HG03045 (cell line): ENCODE data around the gene IMMP2L.

Source experiments
- ATAC-seq: cut with Tn5 transposase; IDR thresholded peaks from one replicate; pipeline ENCODE4 v1.9.1; 2021; ENCODE audit warnings: mild to moderate bottlenecking, moderate library complexity; ENCODE audit not compliant: unreplicated experiment

IMMP2L gene

DNA sequence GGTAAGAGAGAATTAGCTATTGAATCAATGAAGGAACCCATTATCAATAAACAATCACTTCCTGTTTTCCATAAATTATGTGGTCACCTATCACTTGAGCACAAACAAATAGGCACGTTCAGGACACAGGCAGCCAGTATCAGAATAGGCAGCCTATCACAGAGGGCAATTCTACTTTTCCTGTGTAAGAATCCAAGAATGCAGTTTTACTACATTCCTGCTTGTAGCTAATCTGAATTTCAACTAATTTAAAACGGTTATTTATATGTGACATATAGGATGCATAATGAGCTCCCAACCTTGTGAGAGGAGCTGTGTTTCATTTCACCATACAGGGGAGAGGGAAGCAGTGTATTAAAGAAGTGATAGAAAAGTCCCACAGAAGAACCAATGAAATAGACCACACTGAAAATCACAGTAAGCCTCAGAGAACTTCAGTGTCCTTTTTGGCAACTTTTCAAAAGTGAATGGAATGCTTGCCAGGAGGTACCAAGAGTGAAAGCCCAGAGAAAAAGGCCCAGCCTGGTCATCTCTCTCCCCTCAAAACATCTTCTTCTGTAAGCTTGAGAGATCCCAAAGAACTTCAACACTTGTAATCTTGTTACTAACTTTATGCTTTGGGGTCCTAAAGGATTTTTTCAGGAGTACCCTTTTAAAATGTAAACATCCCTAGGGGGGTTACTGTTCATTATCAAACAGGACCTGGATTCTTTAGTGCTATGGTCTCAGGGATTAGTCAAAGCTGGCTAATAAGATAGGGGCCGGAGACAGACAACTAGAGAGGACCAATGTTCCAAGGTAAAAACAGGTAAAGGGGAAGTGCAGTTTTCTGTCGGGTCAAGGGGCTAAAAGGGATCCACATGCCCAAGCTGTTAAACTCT lies 1.3 kb downstream of the IMMP2L start:
- ATAC-seq: no peak

DNA sequence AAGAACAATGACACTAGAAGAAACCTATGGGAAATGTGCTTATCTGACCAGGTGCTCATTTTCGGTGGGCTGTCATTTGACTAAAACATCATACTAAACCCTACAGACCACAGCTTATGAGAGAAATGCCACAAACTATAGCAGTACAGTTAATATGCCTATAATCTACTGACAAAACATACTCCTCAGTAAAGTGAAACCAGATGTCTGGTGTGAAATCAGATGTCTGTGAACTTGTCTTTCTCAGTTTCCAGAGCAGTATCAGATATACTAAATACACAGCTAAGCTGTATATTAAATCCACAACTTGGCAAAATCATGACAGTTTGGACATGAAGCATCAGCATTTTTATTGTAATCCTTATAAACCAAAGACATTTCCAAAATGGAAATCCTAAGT lies 3.3 kb downstream of the IMMP2L start:
- ATAC-seq: peak; percentile 25

DNA sequence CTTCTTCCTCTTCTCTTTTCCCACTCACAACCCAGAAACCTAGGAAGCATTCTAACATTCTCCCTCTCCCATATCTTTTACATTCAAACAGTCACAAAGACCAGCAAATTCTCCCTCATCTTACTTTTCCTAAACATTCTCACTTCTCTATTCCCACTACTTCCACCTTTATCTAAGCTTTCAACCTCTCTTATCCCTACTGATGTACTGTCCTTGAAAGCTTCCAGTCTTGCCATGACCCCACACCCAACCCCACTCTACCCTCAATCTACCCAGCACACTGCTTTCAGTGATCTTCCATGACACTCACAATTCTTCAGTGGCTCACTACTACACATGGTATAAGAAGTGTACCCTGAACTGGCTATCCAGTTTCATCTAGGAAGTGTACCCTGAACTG lies 5.3 kb downstream of the IMMP2L start:
- ATAC-seq: no peak

DNA sequence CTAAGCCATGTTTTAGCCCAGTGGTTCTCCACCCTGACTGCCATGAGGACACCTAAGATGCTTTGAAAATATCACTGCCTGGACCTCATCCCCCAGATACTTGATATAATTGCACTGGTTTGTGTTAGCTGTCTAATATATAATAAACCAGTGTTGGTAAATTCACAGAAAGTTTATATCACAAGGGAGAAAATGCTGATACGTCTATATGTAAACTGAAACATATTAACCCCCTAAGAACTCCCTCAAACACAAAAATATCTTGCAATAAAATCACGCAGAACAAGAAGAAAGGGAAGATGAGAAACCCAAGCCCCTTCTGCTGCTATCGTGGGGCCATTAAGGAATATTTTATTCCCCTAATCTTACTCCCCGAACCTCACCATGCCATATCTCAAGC lies 8.2 kb downstream of the IMMP2L start:
- no peak for ATAC-seq

DNA sequence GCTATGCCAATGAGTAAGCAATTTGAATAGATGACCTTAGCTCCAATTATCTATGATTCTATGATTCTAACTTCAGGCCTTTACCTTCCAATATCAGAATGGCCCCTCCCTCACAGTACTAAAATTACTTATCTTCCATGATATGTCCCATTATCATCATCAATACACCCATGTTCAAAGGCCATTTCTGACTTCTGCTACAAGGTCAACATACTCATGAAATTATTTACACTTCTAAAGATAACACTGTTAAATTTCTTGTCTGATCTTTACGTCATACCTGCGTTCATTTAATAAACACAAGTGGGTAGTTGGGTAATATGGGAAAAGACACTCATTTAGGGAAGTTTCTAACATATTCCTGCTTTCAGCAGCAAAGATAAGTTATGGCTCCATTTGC lies 21.2 kb downstream of the IMMP2L start:
- no peak for ATAC-seq

DNA sequence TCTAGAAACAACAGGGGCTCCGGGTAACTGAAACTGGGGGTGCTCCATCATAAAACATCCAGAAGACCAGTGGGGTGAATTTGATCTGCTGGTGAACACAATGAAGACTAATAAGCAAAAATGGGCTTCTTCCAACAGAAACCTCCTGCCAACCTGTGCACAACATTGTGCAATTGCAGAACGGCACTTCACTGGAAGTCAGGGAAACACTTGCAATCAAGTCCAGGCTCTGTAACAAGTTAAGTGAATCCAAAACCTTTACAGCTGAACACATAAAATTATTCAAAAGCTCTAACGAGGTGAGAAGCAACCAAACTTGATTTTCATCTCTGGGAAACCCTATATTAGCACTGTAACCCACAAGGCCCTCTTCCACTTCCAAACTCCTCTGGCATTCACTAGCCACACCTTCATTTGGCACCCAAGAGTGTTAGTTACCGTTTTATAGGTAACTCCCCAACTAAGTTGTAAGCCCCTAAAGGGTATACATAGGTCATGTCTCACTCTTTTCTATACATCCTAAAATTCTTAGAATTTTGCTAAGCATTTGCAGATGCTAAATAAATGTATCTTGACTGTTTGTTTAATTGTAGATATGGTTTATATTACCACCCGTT lies 22.0 kb downstream of the IMMP2L start:
- ATAC-seq: no peak

DNA sequence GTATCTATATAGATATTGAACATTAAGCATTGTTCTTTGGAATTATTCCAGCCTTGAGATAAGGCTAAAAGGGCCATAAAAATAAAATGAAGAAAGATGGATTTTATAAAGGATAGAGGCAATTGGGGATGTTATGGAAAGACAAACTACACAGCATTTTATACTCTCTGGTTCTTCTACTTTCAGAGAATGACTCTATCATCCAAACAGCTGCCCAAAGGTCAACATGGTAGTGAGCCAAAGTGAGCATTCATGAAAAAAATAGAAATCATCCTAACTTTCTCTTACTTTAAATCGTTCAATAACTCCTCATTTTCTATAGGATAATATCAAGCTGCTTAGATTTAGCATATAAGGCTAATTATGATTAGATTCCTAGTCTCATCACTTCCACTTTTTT lies 25.2 kb downstream of the IMMP2L start:
- no peak for ATAC-seq

DNA sequence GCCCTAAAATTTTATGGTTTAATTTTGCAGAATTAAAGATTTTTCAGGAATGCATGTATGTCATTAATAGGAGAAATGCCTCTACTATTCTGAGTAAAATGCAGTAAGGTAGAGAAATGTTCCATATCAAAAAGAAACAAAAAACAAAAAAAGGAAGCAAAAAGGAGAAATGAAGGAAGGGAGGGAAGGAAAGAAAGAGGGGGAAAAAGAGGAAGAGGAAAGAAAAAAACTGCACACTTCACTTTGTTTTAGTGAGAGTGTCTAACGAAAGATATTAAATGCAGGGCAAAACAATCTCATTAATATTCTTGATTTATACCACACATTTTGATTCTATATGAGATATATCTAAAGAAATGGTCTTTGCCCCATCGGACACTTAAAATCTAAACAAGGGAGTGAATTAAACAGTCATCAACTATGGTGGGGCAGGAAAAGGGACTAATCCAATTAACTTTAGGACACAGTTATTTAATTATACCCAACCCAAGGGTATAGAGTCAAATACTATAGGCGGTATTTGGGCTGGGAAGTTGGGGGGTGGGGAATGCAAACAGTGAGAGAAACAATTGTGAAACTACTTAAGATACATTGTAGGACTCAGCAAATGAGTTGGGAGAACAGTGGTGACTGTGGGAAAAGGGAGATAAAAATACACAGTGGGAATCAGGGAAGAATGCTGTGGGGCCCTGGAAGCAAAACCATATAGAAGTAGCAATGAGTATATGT lies 27.0 kb downstream of the IMMP2L start:
- ATAC-seq: no peak

DNA sequence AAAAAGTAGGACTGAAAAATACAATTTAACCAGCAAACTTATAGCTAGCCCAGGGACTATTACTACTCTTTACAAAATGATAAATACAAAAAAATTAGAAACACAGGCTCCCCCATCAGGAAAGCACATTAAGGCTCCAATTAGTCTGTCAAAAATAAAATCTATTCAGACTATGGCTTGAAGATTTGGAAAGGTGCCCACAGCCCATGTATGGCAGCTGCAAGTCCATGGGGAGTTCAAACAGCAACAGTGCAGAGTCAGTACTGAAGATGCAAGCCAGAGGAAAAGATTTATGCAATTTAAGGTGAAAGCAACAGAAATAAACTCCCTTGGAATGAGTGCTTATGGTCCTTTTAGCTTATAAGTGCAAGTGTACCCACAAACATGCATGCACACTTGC lies 29.7 kb downstream of the IMMP2L start:
- ATAC-seq: no peak

DNA sequence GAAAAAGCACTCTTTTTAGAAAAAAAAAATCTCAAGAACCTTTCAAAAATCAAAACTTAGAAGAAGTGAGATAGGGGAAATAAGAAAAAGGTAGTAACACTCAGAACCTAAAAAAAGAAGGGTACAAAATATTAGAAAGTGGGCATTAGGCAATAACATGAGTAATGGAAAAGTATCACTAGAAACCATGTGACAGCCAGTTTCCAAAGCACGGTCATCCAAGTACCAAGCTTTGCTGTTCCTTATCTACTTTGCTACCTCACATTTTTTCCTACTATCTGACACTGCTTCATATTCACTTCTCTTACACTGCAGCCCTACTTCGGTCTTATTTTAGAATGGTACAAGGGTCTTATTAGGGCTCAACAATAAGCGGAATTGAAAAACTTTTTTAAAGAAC lies 30.3 kb downstream of the IMMP2L start:
- ATAC-seq: no peak

DNA sequence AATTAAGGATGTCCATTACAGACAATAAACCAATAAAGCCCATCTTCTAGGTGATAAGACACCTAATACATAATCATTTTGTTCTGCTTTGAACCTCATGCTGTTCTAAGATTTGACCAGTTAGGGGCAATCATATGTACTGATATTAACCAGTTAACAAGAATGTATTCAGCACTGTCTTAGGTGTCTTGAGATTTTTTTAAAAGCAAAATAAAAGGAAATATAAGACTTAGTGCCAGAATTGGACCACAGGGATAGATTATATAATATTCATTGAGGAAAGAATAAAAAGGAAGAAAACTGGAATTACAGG lies 32.0 kb downstream of the IMMP2L start:
- ATAC-seq: no peak

DNA sequence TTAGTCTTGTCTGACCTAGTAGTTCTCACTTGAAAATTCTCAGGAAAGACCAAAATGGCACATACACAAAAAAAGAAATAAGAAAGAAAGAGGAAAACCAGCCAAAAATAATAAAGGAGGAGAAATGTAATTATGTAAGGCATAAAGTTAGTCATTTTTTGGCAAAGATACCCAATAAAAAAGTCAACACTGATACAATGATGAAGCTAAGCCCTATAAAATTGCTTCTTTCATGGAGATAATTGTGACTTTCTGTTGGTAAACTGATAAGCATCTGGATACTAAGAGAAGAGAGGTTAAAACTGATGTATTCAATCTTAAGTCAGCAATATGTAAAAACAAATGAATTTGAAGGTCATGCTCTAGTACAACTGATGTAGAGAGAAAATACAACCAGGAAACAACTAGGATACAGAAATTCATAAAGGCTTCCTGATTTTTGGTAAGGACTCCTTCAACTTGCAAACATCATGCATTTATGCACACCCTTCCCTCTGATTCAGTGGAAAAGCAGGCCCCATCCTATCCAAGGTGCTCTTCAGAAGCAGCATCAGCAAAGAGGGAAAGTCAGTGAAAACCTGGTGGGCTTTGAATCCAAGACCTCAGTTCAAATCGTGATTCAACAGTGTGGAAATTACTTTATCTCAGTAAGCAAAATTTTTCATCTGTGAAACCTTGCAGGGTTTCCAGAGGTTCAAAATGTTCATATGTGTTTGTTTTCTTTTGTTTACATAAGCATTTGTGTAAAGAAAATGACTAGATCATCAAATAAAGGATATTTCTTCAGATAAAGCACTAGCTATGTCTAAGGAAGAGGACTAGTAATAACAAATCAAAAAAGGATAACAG lies 32.6 kb downstream of the IMMP2L start:
- no peak for ATAC-seq

DNA sequence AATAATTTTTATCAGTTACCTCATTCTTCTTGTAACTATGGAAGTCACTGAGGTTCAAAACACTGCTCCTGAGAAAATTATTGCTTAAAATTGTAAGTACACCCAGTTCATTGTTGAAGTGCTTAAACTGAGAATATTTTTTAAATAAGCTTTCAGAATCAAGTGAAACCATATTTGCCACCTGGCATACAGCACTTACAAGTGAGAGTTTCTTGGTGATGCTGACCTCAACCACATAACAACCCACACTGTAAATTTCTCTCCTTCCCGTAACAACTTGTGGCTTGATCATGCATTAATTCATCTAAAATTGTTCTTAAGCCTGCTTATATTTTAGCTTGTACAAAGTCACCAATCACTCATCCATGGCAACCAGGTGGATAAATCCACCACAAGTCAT lies 34.0 kb downstream of the IMMP2L start:
- peak; percentile 73 for ATAC-seq

DNA sequence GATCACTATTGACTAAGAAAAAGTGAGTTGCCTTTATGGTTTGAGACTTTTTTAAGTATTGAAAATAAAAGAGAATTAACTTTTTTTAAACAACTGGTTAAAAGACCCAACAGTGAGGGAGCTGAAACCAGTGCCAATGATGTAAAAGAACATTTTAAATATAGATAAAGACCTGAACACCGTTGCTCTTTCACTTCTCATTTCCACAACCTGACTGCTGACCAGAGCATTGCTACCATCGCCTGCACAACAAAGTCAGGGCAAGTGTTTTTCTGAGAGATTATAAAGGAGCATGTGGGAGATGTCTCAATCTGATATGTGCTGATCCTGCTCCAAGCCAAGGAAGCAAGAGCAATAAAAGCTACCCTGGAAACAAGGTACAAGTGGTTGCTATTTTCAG lies 34.7 kb downstream of the IMMP2L start:
- ATAC-seq: peak; percentile 88

DNA sequence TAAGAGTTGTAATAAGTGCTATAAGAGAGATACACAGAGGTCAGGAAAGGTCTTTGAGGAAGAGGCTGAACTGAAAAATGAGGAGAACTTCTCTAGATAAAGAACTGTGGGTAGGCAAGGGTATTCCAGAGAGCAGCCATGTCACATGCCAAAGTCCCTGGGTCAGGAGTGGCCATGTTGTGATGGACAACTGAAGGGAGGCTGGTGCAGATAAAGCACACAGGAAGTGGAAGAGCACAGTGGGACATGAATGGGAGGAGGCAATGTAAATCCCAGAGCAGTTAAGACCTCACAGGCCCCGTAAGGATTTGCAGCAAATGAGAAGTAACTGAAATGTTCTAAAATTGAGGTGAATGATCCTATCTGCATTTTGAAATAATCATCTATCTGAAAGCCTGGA lies 37.2 kb downstream of the IMMP2L start:
- ATAC-seq: no peak

DNA sequence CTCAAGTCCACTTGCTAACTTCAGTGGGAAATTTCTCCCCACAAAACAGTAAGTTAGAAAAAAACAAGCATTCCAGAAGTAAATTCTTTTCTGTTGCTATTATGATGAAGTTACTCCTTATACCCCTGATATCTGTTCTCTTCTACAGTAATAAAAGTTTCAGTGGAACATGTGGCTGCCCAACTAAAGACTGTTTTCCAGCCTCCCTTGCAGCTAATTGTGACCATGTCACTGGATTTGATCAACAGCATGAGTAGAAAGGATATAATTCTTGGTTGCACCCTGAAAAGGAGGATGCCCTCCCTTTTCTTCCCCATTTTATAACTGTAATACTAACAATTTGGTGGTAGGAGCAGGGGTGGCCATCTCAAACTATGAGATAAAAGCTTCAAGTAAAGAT lies 40.6 kb downstream of the IMMP2L start:
- no peak for ATAC-seq

DNA sequence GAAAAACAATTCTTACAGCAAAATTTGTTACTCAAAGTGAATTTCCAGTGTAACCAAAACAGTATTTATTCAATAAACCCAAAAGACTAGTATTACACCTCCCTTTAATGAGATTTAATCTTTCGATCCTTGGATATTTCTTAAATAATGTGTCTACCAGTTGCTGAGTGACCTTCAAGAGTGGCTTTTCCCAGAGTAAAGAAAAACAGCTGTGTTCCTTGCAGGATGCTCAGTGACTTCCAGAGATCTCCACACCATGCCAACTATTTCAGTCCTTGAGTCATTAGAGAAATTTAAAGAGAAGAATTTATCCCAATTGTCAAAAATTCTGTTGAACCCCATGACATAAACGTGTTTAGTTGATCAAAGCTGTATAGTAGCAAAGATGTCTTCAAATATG lies 44.0 kb downstream of the IMMP2L start:
- ATAC-seq: no peak

DNA sequence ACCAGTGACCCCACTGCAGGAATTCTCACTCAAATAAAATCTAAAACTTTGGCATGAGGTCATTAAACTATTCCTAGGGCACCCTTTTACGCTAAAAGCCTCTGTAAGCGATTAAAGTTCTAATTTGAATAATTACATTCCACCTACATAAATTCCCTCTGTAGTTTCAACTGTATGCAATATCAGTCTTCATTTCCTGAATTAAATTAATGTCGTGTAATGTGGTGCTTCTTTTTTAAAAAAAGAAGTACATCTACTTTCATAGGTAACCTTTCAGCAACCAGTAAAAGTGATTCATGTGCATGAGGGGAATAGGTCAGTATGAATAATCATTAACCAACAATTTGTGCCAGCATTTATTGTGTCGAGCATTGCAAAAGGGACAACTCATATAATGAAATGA lies 44.7 kb downstream of the IMMP2L start:
- no peak for ATAC-seq

DNA sequence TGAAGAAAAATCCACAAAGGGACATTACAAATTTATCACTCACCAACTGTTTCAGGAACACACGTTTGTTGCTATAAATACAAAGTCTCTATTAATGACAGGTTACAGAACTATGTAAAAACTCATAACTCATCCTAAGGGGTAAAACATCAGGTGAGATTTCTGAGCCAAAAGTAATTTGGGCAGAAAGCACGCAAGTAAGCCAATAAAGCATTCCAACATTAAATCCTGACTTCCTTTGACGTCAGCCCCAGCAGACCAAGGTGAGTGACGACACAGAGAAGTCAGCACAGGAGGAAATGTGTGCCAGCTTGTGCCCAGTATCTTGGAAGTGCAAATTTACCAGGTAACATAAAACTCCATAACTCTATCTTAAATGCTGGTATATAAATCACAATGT lies 45.7 kb downstream of the IMMP2L start:
- no peak for ATAC-seq

DNA sequence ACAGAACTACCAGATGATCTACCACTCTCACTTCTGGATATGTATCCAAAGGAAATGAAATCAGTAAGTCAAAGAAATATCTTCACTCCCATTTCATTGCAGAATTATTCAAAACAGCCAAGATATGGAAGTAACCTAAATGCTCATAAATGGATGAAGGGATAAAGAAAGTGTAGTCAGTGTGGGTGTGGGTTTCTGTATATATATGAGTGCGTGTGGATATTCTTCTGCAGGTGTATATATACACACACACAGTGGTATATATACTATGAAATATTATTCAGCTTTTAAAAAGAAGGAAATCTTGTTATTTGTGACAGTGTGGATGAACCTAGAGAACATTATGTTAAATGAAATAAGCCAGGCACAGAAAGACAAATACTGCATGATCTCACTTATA lies 48.7 kb downstream of the IMMP2L start:
- ATAC-seq: no peak

DNA sequence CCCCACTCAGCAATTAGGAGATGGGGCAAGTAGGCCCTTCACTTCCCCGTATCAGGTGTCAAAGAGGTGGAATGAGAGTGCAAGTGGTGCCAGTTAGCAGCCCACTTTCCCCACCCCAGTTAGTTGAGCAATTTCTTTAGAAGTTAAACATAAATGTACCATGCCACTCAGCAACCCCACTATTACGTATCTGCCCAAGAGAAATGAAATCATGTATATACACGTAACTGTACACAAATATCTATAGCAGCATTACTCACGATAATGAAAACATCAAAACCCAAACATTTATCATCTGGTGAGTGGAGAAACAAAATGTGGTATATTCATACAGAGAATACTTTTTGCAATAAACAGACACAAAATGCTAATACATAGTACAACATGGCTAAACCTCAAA lies 50.4 kb downstream of the IMMP2L start:
- no peak for ATAC-seq
